ENCODE data around the gene CSRNP2. TPM values are rescaled to one million over a fixed set of nuclear protein-coding genes. Genes with fewer than 3 reads are reported as not detected.
"Not testable (repeated sequence)": the region's sequence is repeated elsewhere in the genome, so short reads cannot be mapped to it uniquely, and the experiment has no call there.

Gene CSRNP2
- total RNA-seq, 2 experiments from 2014 or later = 11.7 to 30.1 TPM

- H3K79me2 ChIP-seq (ENCODE audit: insufficient read depth, low read depth, low read length) = peaks cover 68% of the 10 kb centered on the region; the same call in 1 of the 2 replicates
- POLR2A ChIA-PET = interaction anchor here (0.6 to 1.0 kb wide), 2 partner anchors 9 to 54 kb away, joined by 3 to 6 read pairs; partner anchors contain the start of gene SLC11A2
Measured at GRCh38 chr12:51017452-51017851, 65.9 kb downstream of the CSRNP2 start.

GRCh38 chr12:51014467-51014866 is 68.9 kb downstream of the CSRNP2 start:
- POLR2A ChIA-PET; H3K36me3 ChIP-seq (ENCODE audit: insufficient read depth, low read length); H3K4me1 ChIP-seq (ENCODE audit: insufficient read depth, low read length, poor library complexity, severe bottlenecking); H3K9me2 ChIP-seq (ENCODE audit: insufficient read depth, low read length); H2AFZ ChIP-seq (ENCODE audit: low read length); H3K27ac ChIP-seq (ENCODE audit: low read depth, low read length, poor library complexity, severe bottlenecking); H3K4me3 ChIP-seq (ENCODE audit: low read depth, low read length, poor library complexity, severe bottlenecking); DNase-seq (ENCODE audit: low spot score); CTCF ChIA-PET (ENCODE audit: unreplicated experiment); H3K4me2 ChIP-seq (ENCODE audit: low read length); H3K9me3 ChIP-seq (ENCODE audit: low read length); H4K20me1 ChIP-seq (ENCODE audit: insufficient read depth, low read length); intact Hi-C loops (cut with micrococcal nuclease; ENCODE audit: unreplicated experiment); BruUV-seq (replicated peaks): not testable (repeated sequence)
- peaks cover 47% of the 10 kb centered on the region; the same call in 1 of the 2 replicates for H3K79me2 ChIP-seq (ENCODE audit: insufficient read depth, low read depth, low read length)

More at GRCh38 chr12:51017452-51017851, 65.9 kb downstream of the CSRNP2 start:
- no peak overlapping the region for H3K4me2 ChIP-seq (ENCODE audit: low read length)
- H4K20me1 ChIP-seq (ENCODE audit: insufficient read depth, low read length) = 0 out of 2 replicates have a peak, but pooled peaks cover 10% of the 10 kb centered on the region
- no peaks in the 10 kb centered on the region for H3K9me2 ChIP-seq (ENCODE audit: insufficient read depth, low read length)
- H3K9me3 ChIP-seq (ENCODE audit: low read length) = no peaks in the 10 kb centered on the region
- no peak overlapping the region for H3K4me3 ChIP-seq (ENCODE audit: low read depth, low read length, poor library complexity, severe bottlenecking)
- intact Hi-C loops (cut with micrococcal nuclease; ENCODE audit: unreplicated experiment) = no loop called here
- no peaks in the 10 kb centered on the region for H3K4me1 ChIP-seq (ENCODE audit: insufficient read depth, low read length, poor library complexity, severe bottlenecking)
- no peak overlapping the region for H2AFZ ChIP-seq (ENCODE audit: low read length)
- no TSS peak for BruUV-seq (replicated peaks)
- H3K36me3 ChIP-seq (ENCODE audit: insufficient read depth, low read length) = peaks cover 12% of the 10 kb centered on the region; the same call in 1 of the 2 replicates
- CTCF ChIA-PET (ENCODE audit: unreplicated experiment) = no interaction called here
- TF ChIP-seq EZH2phosphoT487 (IDR thresholded peaks at IDR 0.05; ENCODE audit: borderline replicate concordance, low read depth, low read length) = no peak
- no peak overlapping the region for H3K27ac ChIP-seq (ENCODE audit: low read depth, low read length, poor library complexity, severe bottlenecking)
- no peak for DNase-seq (ENCODE audit: low spot score)

- Histone ChIP-seq H3K79me2 (ENCODE audit: insufficient read depth, low read depth, low read length) (peaks cover 41% of the 10 kb centered on the region; the same call in 1 of the 2 replicates), H3K4me3 (ENCODE audit: low read depth, low read length, poor library complexity, severe bottlenecking) (no peak overlapping the region), H3K27ac (ENCODE audit: low read depth, low read length, poor library complexity, severe bottlenecking) (no peak overlapping the region), H2AFZ (ENCODE audit: low read length) (no peak overlapping the region), H3K4me1 (ENCODE audit: insufficient read depth, low read length, poor library complexity, severe bottlenecking) (no peaks in the 10 kb centered on the region), H3K36me3 (ENCODE audit: insufficient read depth, low read length) (peaks cover 5% of the 10 kb centered on the region), H3K9me2 (ENCODE audit: insufficient read depth, low read length) (no peaks in the 10 kb centered on the region), H4K20me1 (ENCODE audit: insufficient read depth, low read length) (0 out of 2 replicates have a peak, but pooled peaks cover 4% of the 10 kb centered on the region), H3K4me2 (ENCODE audit: low read length) (no peak overlapping the region), H3K9me3 (ENCODE audit: low read length) (no peaks in the 10 kb centered on the region)
- CTCF ChIA-PET (ENCODE audit: unreplicated experiment) = no interaction called here
- DNase-seq (ENCODE audit: low spot score) = no peak
- POLR2A ChIA-PET = interaction anchor here (0.7 to 2.3 kb wide), 2 partner anchors 13 to 23 kb away, joined by 5 to 8 read pairs; partner anchors contain the start of gene SLC11A2
- intact Hi-C loops (cut with micrococcal nuclease; ENCODE audit: unreplicated experiment) = no loop called here
- BruUV-seq (replicated peaks) = no TSS peak
- no peak for TF ChIP-seq CTCF (conservative IDR thresholded peaks at IDR 0.05; ENCODE audit: low read length)
- TF ChIP-seq EZH2phosphoT487 (IDR thresholded peaks at IDR 0.05; ENCODE audit: borderline replicate concordance, low read depth, low read length) = no peak
Measured at GRCh38 chr12:51013441-51013840, 70.0 kb downstream of the CSRNP2 start.

Measured in OCI-LY7 (cell line).